NOMO-1 treated with dmso at 0.1 percent for 144 hours (cell line): ENCODE measurements around the gene CENPC.
A peak's percentile ranks its signal among the peaks of the same experiment; 100 is the strongest.
"Not testable (repeated sequence)": the region's sequence is repeated elsewhere in the genome, so short reads cannot be mapped to it uniquely, and the experiment has no call there.

ENCODE experiments used
- DNase-seq: peaks from one replicate; lab custom pipeline; 2025; ENCODE audit not compliant: unreplicated experiment; lab: John Stamatoyannopoulos, UW

The CENPC gene

DNA sequence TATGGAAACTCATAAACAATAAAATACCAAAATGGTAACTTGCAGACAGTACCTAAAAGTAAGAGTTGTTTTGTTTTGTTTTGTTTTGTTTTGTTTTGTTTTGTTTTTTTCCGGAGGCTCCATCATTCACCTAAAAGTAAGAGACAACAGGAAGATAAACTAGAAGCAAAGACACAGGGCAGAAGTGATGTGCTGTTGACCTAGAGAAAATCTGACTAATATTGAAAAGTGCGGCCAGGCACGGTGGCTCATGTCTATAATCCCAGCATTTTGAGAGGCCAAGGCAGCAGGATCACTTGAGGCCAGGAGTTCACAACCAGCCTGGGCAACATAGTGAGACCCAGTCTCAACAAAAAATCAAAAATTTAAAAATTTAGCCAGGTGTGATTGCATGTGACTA, 5.6 kb upstream of the CENPC start:
- no peak for DNase-seq

DNA sequence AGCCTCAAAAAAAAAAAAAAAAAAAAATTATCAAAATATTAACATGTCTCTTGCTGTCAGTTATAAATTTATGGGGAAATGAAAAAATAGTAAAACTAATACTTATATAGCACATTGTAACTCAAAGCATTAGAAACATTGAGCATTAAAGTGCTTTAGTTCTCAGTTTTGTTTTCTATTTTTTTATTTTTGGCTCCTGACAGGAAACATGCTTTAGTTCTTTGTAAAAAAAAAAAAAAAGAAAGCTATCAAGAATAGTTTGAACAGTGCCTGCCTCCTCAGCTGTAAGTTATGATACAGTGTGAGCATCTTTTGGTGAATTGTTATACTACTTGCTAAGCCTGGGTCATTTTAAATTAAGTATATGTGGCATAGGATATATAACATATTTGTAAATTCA, 5.1 kb upstream of the CENPC start:
- no peak for DNase-seq

DNA sequence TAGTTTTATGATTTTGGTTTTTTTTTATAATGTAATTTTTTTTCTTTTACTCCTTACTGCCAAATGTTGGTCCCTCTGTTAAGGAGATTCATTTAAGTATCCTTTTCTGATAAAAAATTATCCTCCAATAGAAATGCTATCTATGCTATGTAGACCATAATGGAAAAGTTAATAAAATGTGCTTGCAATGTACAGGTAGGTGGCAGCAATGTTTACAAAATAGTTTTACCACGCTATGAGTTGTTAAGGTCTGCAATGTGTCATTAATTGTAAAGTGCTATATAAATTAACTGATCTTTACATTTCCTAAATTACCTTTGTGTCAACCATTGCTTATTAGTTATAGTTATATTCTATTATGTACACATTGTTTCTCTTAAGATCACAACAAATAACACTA, 3.8 kb upstream of the CENPC start:
- no peak for DNase-seq

DNA sequence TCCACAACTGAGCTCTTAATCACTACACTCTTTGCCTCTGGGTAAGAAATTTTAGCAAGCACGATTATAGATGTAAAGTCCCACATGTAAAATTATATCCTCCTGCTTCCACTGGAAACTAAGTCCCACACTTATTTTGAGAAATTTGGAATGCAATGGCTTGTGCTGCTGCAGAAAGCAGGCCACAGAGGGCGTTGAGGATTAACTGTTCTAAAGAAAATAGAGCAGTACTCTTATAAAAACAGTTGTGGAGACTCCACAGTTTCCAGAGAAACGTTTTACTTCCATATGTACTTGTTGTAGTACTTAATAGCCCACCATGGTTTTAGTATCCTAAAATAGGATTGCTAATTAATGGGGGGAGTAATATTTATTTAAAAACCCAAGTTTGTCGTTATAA, 1.7 kb upstream of the CENPC start:
- DNase-seq = no peak

DNA sequence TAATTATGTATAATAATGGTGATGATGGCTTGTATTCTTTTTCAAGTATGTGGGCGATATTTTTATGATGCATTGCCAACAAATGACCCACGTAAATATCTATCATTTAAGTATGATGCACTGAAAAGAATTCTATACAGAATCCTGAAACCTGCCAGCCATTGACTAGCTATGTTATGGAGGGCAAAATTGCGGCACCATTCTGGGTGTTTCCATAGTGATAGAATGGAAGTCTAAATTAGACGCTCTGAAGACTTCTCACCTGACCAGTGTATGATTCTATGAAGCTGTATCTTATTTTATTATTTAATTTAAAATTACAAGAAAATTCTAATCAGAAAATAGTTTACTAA, 677 bp upstream of the CENPC start:
- no peak for DNase-seq

DNA sequence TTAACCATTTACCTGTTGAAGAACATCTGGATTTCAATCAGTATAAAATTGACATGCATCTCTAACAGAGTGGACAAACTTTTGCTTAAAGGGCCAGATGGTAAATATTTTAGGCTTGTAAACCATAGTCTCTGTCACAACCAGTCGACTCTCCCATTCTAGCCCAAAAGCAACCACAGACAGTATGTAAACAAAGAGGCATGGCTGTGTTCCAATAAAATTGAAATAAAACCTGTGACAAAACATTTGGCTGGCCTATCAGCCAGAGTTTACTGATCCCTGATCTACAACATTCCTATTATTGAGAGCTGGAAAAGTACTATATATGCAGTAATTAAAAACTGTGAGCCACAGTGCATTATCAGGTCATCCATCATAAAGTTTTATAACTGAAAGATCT, 3.2 kb downstream of the CENPC start:
- no peak for DNase-seq

DNA sequence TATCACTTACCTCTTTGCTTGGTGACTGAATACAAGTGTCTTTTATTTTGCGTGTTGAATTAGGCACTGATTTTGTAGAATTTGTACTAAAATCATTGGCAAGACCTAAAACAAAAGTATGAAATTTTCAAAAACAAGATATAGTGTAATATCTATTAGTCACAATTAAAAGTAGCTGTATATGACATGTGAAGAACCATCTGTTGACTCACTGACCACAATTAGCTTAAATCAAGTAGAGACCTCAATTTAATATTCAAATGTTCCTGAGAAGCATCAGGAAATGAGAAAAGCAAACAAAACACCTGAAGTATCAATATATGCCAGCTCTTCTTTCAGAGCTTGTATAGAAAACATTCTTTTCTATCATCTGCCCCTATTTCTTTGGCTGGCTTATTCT, 5.5 kb downstream of the CENPC start:
- no peak for DNase-seq

DNA sequence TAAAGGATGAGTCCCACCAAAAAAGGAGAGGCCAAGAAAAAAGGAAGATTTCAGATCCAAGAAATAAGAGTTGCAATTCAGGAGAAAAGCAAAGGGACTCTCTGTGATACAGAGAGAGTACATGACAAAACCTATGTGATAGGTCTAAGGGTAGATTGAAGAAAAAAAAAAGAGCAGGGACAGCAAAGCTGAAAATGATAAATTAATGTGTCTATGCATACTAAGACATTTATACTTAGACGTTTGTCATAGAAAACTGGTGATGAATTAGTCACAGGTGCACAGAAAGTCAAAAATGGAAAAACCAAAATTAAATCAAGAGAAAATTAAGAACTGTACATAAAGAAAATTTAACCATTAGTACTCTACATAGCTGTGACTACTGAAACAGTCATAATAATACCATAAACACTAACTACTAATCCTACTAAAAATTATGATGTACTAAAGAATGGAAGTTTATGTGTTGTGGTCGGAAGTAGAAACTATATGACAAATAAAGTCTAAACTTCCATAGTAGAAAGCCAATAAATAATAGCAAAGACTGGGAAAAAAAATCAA, 9.9 kb downstream of the CENPC start:
- no peak for DNase-seq

DNA sequence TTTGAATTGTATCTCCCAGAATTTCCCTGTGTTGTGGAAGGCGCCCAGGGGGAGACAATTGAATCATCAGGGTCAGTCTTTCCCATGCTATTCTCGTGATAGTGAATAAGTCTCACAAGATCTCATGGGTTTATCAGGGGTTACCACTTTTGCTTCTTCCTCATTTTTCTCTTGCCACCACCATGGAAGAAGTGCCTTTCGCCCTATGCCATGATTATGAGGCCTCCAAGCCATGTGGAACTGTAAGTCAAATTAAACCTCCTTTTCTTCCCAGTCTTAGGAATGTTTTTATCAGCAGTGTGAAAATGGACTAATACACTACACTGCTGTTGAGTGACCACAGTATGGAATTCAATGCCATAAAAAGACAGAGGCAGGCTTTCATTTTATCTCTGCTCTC, 12.2 kb downstream of the CENPC start:
- no peak for DNase-seq

DNA sequence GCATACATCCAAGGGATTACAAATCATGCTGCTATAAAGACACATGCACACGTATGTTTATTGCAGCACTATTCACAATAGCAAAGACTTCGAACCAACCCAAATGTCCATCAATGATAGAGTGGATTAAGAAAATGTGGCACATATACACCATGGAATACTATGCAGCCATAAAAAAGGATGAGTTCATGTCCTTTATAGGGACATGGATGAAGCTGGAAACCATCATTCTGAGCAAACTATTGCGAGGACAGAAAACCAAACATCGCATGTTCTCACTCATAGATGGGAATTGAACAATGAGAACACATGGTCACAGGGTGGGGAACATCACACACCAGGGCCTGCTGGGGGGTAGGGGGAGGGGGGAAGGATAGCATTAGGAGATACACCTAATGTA, 12.9 kb downstream of the CENPC start:
- DNase-seq = not testable (repeated sequence)

DNA sequence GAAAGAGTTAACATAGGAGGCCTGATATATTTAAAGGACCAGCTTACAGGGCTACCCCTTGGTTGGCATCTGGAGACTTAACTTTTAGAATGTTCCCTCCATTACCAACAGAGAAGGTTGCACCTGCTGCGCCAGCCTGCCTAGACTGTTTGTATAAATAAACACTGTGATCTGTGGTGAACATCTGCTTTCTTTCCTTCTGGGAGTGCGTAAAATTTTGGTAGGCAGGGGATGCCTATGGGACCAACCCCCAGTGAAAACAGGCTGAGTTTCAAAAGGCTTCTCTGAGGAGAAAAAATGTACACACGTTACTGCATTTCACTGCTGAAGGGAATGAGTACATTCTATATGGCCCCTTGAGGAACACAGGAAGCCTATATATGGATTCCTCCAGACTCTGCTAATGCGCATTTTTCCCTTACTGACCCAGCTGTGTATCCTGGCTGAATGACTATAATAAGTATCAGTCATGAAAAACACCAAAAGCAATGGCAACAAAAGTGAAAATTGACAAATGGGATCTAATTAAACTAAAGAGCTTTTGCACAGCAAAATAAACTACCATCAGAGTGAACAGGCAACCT, 13.8 kb downstream of the CENPC start:
- DNase-seq = no peak

DNA sequence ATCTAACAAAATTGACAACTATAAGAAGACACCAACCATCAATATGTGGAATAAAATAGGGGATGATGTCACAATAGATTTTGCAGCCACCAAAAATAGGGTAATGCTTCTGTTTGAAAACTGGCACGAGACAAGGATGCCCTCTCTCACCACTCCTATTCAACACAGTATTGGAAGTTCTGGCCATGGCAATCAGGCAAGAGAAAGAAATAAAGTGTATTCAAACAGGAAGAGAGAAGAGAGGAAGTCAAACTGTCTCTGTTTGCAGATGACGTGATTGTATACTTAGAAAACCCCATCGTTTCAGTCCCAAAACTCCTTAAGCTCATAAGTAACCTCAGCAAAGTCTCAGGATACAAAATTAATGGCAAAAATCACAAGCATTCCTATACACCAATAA, 21.2 kb downstream of the CENPC start:
- not testable (repeated sequence) for DNase-seq

DNA sequence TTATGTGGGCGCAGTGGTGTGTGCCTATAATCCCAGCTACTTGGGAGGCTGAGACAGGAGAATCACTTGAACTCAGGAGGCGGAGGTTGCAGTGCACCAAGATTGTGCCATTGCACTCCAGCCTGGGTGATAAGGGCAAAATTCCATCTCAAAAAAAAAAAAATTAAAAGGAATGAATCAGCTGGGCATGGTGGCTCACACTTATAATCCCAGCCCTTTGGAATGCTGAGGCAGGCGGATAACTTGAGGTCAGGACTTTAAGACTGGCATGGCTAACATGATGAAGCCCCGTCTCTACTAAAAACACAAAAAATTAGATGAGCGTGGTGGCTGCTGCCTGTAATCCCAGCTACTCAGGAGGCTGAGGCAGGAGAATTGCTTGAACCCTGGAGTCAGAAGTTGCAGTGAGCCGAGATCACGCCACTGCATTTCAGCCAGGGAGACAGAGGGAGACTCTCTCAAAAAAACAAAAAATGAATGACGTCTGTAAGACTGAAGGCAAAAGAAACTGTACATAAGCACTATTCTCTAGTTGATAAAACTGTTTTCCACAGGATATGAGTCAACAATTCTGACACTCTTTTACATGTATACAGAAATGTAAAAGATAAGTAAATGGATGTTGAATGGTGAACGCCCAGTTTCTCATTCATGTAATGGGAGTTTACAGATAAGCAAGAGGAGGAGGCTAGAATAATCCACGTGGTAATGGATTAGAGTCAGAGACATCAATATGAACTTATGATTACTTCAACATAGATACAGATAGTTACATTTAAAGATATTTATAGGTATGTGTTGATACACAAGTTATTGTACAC, 22.2 kb downstream of the CENPC start:
- DNase-seq = no peak

DNA sequence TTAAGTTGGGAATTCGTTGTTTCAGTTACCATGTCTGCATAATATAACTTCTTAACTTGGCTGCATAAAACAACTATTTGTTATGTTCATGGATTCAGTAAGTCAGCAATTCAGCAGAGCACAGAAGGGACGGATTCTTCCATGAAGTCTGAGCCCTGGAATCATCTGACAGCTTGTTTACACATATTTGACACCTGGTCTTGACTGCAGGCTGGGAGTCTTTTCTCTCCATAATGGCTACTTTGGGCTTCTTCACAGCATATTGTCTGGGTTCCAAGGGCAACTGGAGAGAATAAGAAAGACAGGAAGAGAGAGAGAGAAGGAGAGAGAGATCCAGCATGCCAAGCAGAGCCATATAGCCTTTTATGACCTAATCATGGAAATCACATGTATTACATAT, 23.1 kb downstream of the CENPC start:
- DNase-seq = no peak

DNA sequence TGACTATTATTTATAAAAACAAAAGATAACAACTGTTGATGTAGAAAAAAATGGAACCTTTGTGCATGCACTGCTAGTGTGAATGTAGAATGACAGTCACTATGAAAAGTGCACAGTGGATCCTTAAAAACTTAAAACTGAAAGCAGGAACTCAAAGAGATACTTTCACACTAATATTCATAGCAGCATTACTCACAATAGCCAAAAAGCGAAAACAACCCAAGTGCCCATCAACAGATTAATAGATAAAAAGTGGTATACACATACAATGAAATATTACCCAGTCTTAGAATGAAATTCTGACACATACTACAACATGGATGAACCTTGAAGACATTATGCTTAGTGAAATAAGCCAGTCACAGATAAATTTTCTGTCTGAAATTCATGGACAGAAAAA, 23.8 kb downstream of the CENPC start:
- DNase-seq = no peak

DNA sequence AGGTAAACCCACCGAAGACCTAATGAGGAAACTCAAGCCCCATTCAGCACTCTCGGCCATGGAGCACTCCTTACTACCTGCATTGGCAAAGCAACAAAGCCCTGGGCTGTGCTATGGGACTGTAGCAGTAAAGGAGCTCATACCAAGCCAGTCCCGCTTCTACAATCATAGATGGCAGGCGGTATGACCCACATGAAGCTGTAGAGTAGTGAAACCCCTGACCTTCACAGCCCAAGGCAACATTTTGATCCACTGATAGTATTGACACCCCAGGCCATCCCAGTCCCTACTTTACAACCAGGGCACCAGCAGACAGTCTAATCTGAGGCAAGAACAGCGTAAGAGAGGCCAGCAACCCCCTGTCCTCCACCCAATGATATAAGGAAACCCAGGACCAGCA, 25.2 kb downstream of the CENPC start:
- DNase-seq = no peak

DNA sequence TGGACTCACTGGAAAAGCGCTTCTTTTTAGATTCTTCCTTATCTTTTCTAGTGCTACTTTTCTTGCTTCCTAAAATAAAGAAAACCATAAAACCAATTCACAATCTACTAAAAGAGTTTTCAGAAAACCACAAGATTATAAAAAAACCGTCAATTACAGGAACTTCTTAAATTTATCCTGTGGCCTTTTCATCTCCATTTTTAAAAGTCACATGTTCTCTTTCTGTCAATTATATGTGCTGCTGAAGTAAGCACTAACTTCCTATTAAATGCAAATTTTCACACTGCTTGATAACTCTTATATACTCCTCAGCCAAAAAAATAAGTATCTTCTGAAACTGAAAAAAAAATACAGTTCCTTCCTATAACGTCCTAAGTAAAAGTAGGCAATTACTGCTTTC, 32.8 kb downstream of the CENPC start:
- DNase-seq = peak; percentile 8

DNA sequence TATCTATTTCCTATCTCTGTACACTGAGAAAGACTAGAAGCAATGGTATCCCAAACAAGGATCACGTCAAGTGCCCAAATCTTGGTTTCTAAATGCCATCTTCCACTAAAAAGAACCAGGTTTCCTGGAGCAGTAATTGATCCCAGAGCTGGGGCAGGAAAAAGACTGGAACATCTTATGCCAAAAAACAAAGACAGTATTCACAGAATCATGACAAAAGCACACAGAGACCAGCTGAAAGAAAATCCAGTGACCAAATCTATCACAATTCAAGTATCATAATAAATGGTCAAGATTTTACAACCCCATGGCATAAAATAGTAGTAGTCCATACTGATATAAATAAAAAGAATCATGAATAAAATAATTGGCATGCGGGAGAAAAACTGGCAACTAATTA, 44.9 kb downstream of the CENPC start:
- no peak for DNase-seq

DNA sequence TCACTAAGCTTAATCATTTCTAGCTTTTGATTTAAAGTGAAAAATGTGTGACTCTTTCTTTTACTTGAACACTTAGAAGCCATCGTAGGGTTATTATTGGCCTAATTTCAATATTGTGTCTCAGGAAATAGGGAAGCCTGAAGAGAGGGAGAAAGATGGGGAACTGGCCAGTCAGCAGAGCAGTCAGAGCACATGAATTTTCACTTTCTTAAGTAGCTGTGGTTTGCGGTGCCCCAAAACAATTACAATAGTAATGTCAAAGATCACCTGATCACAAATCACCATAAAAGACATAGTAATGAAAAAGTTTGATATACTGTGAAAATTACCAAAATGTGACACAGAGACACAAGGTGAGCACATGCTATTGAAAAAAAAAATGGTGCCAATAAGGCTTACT, 45.5 kb downstream of the CENPC start:
- no peak for DNase-seq

DNA sequence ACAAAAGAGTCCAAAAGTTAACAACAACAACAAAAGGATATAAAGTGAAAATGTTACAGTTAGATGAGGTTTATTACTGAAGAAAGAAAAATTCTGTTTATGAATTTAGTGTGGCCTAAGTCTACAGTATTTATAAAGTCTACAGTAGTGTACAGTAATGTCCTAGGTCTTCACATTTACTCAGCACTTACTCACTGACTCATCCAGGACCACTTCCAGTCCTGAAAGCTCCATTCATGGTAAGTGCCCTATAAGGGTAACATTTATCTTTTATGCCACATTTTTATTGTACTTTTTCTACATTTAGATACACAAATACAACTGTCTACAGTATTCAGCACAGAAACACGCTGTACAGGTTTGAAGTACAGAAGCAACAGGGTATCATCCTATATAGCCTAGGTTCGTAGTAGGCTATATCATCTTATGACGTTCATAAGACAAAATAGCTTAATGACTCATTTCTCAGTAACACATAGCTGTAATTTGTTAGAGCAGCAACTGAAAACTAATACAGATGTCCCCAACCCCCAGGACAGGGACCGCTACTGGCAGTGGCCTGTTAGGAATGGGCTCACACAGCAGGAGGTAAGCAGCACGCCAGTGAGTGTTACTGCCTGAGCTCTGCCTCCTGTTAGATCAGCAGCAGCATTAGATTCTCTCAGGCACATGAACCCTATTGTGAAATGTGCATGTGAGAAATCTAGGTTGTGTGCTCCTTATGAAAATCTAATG, 61.3 kb downstream of the CENPC start:
- DNase-seq = no peak

DNA sequence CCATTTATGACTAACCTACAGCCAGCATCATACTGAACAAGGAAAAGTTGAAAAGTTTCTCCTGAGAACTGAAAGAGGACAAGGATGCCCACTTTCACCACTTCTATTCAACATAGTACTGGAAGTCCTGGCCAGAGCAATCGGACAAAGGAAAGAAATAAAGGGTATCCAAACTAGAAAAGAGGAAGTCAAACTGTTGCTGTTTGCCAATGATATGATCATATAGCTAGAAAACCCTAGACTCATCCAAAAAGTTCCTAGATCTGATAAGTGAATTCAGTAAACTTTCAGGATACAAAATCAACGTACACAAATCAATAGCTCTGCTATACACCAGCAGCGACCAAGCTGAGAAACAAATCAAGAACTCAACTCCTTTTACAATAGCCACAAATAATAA, 64.5 kb downstream of the CENPC start:
- DNase-seq = no peak

DNA sequence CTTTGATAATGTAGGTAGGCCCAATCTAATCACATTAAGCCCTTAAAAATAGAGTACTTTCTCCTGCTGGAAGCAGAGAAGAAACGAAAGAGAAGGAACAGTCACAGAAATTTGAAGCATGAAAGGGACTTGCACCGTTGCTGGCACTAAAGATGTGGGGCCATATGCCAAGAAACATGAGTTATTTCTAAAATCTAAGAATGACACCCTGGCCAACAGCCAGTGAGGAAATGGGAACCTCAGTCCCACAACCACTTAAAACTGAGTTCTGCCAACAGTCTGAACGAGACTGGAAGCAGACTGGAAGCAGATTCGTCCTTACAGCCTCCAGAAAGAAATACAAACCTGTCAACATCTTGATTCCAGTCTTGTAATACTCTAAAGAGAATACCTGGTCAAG, 70.1 kb downstream of the CENPC start:
- no peak for DNase-seq
